Stimulated activated CD8-positive, alpha-beta memory T cell treated with anti-CD3 and anti-CD28 coated beads, Interleukin-4, amount 100 ng/mL, for 24 hours (primary cell): ENCODE data around the gene ZBTB6.

Experiments used
- DNase-seq: peaks from one replicate; pipeline ENCODE4 v3.0.0-alpha.2; 2020; ENCODE audit warnings: low read depth

The ZBTB6 gene, protein sequence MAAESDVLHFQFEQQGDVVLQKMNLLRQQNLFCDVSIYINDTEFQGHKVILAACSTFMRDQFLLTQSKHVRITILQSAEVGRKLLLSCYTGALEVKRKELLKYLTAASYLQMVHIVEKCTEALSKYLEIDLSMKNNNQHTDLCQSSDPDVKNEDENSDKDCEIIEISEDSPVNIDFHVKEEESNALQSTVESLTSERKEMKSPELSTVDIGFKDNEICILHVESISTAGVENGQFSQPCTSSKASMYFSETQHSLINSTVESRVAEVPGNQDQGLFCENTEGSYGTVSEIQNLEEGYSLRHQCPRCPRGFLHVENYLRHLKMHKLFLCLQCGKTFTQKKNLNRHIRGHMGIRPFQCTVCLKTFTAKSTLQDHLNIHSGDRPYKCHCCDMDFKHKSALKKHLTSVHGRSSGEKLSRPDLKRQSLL

DNA sequence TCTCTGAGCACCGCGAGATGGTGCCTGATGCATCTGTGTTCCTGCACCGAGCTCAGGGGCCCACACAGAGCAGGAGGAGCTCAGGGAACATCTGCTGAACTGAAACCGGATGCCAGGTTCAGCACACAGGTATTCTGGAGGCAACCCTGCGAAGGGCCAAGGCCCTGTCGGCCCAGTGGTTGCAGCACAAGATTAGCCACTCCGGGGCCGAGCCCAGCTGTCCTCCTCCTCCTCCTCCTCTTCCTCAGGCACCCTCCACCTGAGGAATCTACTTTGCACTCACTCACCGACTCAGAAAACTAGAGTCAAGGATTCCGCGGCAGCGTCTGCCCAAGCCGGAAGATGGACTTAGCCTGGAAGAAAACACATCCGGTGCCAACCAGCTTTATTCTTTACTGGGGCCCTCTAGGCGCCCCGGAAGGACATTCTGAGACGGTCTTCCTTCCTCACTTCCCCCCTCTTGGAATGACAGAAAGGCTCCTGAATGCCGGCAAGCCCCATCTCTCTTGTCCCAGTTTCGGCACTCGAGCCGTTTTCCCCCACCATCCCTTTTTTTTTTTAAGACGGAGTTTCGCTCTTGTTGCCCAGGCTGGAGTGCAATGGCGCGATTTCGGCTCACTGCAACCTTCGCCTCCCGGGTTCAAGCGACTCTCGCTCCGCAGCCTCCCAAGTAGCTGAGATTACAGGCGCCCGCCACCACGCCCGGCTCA is at the start of gene ZBTB6:
Gene ZBTB6 (minus strand): TSS at position 360 of the 710 bp plus-strand sequence. CDS start 1,251 bp downstream, outside the sequence.
- peak; percentile 38 for DNase-seq

DNA sequence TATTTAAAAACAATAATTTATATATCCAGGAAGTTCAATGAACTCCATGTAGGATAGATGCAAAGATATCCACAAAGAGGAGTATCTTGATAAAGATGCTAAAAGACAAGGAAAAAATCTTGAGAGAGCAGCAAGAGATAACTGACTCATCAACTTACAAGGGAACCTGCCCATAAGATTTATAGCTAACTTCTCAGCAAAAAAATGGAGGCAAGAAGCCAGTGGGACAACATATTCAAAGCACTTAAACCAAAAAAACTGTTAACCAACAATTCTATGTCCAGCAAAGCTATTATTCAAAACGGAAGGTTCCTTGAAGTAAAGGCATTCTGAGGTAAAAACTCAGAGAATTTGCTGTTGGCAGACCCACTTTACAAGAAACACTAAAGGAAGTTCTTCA is 48.0 kb upstream of the ZBTB6 start:
- no peak for DNase-seq

DNA sequence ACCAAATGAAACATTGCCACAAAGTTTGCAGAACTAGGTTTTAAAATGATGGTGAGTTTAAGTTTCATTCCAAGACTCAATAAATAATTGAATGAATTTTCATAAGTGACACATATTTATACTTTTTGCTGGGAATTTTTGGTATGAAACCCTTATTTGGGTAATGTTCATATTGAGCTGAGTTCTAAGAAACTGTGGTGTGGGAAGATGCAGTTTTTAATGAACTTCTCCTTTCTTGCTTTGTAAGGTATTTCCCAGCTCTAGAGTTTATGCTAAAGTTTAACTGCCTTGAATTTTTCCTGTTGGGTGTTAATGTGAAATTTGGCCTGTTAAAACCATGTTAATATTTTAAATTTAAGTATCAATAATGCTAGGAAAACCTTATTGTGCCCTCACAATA is 42.8 kb upstream of the ZBTB6 start:
- no peak for DNase-seq

DNA sequence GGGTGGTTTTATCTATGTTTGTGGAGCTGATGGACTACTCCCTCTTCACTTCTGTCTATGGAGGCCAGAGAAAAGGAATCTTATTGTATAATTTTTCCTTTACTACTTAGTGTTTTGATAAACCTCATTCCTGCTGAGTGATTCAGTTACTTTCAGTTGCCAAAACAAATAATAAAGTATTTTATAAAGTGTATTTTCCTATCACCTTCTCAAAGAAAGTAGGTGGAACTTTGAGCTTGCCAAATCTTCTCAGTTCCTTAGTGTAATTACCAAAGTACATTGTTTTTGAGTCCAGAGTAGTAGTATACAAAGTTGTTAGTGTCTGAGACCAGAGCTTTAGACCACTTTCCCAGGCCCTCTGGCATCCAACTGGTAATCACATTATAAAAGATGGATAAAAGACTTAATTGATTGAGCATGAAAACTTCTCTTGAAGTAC is 41.1 kb upstream of the ZBTB6 start:
- DNase-seq, result no peak

DNA sequence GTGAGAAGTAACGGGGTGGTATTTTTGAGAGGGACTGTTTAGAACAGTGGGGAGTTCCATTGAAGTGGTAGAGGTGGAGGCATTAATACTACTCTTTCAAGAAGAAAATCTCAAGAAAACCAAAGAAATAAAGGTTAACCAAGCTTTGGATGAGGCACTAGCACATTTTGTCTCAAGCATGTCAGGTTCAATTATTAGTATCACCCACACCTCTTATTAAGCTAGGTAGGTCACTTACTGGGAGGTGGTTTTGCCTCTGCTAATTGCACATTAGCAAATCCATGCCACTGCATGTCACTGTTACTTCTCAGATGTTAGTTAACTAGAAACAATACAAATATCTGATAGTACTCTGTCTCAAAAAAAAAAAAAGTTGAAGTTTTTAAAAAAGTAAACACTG is 37.9 kb upstream of the ZBTB6 start:
- DNase-seq, result no peak

DNA sequence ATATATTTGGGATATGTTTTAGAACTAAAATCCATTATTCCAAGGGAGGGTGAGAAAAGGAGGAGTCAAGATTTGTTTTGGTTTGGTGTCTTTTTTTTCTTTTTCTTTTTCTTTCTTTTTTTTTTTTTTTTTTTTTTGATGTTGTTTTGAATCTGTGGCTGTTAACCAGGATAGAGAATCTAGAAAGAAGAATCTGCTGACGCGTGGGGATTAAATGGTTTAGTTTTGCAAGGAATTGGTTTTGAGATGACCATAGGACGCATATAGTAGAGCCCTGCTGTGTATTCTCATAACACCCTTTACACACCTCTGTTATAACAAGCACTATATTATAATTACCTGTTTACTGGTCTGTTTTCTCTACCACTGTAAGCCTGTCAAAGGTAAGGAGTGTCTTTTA is 37.1 kb upstream of the ZBTB6 start:
- no peak for DNase-seq

DNA sequence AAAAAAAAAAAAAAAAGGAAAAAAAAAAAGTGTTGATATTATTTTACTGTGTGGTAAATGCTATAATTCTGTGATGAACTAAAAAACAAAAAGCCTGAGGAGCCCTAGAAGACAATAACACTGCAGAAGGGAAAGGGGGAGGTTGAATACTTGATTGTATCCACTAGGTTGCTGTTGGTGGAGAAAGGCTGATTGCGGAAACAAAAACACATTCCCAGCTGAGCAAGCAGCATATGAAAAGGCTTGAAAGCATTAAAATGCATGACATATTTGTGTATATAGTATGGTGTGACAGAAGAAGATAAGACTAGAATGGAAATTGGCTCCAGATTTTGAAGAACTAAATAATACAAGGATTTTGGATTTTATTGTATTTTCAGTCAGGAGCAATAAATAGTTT is 36.6 kb upstream of the ZBTB6 start:
- no peak for DNase-seq

DNA sequence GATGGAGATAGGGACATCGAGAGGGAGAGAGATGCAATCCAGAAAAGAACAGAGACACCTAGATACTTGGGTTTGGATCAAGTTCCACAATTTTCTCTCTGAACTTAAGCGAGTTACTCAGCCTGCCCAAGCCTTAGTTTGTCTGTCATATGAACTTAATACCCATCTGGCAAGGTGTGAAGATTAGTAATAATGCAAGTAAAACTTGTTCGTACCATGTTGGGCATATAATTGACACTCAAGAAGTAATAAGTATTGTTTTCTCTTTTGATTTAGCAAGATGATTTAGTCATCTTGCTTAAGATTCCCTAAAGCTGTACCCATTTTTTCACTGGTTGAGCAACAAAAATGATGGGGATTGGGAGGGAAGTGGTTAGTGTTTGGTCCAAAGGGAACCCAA is 35.2 kb upstream of the ZBTB6 start:
- DNase-seq, result no peak

DNA sequence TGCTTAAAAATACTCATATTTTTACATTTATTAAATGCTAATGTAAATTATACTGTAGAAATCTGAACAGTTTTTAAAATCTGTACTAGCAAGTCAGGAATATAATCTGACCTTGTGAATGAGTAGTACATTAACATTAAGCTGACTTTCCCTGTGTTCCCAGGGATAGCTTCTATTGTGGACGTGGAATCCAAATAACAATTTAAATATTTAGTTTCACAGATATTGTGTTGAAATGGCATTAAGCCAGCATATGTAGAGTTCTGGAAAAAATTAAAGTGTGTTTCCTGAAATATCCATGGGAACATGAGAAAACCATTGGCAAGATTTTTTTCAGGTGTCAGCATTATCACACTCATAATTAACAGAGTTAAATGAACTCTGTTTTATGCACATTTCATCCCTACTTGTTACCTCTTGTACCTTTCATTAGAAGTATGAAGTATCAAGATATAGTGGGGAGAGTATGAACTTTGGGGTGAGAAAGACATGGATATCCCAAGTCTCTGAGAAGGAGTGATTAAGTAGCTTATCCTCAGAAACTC is 33.4 kb upstream of the ZBTB6 start:
- DNase-seq, result no peak

DNA sequence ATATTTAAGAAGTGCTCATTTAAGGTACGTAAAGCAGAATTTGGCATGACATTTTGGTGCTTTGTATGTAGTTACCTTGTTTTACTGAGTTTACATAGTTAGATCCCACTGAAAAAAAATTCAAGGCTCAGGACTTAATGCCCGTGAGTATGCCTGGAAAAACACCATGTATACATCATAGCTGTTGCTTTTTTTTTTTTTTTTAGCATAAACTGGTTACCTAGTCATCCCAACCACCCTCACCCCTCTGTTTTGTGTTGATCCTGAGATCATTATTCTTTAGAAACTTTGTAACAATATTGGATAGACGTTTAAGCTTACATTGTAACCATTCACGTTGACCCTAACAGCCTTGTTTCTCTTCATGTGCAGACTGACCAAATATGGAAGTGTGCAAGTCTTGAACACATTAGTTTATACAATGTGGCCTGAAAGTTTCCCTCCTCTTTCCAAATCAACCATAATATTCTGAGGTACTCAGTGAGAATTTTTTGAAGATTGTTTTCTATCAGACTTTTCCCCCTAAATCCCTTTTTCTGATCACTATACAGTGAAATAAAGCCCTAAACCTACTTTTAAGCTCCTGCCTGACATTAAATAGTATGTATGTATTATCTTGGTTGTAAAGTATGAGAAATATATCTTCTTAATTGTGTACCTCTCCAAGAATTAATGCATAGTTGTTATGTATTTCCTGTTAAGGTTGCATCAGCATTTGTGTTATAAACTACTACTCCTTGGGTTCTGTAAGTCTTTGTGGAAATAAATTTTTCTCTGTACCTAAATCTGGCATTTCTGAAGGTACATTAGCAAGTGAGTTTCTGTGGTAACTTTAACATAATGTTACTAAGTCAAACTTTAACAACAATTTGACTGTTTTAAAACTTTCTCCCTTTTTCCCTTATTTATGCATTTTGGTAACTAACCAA is 32.1 kb upstream of the ZBTB6 start:
- DNase-seq, result no peak

DNA sequence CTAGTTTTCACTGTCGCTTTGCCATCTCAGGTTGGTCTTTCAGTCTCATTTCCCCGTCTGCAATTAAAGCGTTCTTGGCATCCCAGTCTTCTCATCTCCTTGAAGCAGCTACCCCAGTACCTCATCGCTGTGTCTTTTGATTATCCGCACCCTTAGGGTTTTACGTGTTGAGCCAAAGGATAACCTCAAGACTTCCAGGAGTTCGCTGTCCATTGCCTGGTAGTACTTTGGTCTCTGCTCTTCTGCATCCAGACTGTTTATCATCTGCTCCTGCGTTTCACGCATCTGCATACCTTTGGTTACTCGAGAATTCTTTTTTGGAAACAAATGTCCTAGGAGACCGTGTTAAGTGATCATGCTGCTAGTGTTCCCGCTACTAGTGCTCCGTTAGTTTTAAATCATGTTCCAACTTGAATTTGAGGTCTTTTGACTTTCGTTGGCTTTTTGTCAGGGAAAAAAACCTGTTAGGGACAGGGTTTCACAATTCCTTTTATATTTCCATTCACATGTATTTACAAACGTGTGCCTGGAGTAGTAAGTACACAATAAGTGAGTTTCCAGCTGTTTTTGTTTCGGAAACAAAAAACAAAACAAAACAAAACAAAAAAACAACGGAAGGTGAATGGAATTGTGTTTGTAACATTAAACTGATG is 28.6 kb upstream of the ZBTB6 start:
- DNase-seq, result no peak

DNA sequence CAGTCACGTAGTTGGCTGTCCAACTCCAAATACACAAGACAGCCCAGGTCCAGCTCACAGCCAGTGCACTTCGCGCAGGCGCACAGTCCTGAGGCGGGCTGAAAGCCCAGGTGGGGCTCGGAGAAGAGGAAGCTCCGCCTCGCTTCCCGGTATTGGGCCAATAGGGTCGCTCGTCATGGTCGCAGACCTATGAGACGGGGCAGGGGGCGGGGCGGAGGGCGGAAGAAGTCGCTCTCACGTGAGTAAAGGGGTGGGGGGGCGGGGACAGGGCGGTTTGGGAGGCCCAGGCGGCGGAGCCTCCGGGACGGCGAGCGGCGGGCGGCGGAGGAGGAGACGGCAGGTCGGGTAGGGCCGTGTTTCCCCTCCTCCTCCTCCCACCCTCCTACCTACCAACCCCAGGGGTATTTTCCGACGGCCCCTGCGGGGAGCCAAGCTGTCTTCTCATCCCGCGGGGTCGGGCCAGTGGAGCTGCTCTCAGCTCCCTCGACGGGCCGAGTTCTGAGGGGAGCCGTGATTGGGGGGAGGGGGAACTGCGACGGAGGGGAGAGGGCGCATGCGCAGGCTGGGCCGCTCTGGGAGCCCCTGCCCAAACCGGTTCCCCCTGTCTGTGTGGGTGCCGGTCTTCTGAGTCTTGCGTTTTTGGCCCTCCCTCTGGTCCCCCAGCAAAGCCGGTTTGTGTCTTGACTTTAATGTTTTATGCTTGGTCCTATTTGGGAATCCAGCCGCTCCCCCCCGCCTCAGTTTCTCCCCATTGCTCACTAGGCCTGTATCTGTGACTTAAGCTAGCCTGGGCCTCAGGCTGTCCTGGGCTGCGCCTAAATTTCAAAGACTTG is 27.8 kb upstream of the ZBTB6 start, which contains the start of gene RABGAP1:
Gene RABGAP1 (plus strand): TSS at position 272 of the 833 bp plus-strand sequence. CDS start 16,040 bp downstream, outside the sequence.
- peak; percentile 99 for DNase-seq

DNA sequence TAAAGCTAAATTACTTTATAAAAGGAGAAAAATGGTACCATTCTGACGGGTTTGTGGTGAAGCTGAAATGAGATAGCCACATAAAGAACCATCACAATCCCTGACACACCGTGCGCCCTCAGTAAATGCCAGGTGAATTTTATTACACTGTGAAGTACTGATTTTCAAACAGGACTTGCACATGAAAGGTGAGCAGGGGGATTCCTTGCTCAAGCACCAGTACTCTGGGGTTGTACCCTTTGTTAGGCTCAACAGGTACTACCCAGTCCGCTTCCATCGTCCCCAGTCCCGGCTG is 27.3 kb upstream of the ZBTB6 start:
- DNase-seq, result no peak

DNA sequence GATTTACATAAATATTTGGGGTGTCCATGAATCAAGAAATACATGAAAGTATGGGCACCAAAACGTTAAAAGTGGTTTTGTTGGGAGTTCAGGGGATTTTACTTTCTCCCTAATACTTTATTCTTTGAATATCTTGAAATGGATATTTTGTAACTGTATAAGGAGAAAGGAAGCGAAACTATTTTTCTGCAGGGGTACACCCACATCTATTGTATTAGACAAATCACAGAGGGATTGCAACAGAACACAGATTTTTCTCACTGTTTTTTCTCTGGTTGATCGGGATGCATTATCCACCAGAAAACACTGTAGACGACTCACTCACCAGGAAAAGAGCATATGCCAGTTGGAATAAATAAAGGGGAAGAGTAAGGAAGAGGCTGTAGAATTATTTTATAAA is 26.5 kb upstream of the ZBTB6 start:
- no peak for DNase-seq

DNA sequence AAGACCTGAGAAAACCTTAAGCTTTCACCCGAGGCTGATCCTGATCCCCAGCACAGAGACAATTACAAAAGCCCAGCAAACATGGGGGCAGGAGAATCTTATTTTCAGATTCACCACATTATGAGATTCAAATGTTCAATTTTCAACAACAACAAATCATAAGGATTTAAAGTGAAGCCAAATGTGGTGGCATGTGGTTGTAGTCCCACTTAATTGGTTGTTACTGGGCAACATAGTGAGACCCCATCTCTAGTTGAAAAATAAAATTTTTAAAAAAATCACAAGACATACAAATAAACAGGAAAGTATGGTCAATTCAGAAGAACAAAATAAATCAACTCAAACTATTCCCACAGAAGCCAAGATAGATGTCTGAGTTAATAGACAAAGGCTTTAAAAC is 23.8 kb upstream of the ZBTB6 start:
- no peak for DNase-seq

DNA sequence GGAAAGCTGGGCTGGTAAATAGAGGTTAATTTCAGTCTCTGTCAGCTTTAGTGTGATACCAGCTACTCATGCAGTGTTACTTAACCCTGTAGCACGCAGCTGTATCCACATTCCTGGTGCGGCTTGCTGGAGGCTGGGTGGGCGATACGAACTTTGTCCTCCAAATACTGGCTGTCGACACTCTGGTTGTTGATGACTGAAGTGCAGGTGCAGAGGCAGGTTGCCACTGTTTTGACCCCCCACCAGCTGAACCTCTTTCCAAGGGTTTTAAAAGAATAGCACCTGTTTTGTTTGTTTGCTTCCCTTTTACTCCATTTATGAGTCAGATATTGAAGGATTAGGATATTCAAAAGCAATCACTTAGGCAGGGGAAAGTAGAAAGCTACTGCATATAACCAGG is 23.3 kb upstream of the ZBTB6 start:
- DNase-seq, result no peak

DNA sequence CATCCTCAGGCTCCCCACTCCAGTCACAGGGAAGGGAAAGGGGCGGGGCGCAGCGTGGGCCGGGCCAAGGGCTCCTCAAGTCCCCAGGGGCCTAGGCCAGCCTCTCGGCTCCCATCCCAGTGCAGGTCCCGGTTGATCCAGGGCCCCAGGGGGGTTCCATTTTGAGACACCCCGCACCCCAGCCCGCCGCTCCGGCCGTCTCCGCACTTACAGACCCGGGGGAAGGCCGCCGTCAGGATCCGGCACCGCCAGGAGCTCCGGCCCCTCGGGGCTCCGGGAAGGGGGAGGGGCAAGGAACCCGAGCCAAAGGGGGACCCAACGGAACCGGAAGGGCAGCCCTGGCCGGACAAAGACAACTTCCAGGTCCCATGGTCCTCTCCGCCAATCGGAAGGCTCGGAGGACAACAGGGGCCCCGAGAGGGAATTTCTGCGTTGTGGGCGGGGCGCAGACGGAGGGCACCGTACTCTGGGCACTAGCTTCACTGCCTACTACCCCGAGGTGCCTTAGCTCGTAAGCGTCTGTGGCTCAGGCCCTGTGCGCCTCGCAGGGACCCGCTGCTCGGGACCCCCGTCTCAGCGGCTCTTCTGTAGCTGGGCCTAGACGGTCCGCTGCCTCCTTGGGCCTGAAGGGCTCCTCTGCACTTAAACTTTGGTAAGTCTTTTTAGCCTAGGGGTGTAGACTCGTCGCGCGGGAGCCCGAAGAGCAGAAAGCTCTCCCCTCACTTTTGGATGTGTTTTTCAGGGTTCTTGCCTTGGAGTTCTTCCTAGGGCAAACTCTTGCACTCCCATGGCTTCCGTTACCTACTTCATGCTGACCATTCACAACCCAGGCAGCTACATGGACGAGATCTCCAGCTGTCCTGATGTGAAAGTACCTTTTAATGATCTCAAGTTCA is 18.4 kb upstream of the ZBTB6 start, which contains the start of gene ZBTB26:
Gene ZBTB26 (minus strand): TSS at position 287 of the 896 bp plus-strand sequence. CDS start 11,578 bp downstream, outside the sequence.
- peak; percentile 87 for DNase-seq

DNA sequence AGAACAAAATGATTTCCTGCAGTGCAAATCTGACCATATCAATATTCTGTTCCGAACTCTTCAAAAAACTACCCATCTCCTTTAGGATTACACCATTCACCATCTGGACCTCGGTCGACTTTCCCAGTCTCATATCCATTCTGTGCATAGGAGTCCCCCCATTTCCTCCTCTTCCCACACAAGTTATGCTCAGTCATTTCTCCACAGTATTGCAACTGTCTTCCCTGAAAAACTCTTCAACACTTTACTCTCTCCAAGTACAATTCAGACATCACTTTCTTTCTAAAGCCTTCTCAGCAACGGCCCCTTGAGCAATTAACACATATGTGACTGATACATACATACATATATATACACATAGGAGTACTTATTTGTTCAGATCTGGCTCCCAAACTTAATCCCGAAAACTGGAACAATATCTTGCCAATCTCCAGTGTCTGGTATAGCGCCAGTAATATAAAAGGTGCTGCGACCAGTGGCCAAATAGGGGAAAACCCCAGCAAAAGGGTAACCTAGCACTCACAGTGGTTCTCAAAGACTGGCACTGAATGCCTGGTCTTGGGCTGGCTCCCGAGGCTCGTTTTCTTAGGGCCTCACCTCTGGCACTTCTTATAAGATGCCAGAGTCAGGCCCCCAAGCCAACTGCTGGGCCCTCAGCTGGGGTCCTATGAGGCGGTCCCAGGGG is 17.6 kb upstream of the ZBTB6 start:
- no peak for DNase-seq

DNA sequence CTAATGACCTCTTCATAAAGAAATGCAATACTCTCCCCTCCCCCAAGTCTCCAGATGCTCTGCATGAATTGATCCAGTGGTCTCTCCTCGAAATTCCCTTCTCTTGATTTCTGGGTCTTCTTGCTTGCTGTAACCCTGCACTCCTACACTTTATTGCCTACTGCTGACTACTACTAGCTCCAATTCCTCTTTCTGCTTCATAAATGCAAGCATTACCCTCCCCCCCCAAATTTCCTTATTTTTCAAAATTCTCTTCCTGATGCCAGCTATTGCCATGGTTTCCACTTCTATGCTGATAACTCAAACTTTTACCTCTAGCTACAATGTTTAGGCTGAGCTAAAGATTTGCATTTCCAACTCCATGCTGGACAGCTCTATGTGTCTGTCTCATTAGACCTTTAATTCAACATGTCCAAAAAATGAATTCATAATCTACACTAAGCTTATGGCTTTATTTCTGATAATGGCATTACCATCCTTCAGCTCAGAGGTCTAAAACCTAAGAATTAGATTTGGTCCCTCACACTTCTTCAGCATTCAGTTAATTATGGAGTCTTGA is 16.8 kb upstream of the ZBTB6 start:
- no peak for DNase-seq
